CD14-positive monocyte (primary cell): ENCODE data around the gene VWF. TPM values are rescaled to one million over a fixed set of nuclear protein-coding genes. Genes with fewer than 3 reads are reported as not detected.

Experiments
- DNase-seq, 3 donors: peaks; one replicate each; pipeline ENCODE4 v3.0.0-alpha.2; 2011 to 2022
- H2AFZ ChIP-seq: 2 replicates; pipeline ENCODE4 v1.6.0; 2012; ENCODE audit warnings: mild to moderate bottlenecking, low read depth, low read length, inconsistent platforms; ENCODE audit not compliant: insufficient read depth, poor library complexity, severe bottlenecking
- H3K27ac ChIP-seq, 2 donors: 1 replicate in 1 of 2; 2 replicates in 1 of 2; pipeline ENCODE4 v1.5.1; 2012 to 2013; ENCODE audit warnings: low read length in 2 of 2, control low read depth in 1 of 2, inconsistent platforms in 1 of 2, low read depth in 1 of 2, mild to moderate bottlenecking in 1 of 2
- H3K27me3 ChIP-seq, 2 donors: one replicate each; pipeline versions ENCODE4 v1.6.0 to v1.6.1; 2011 to 2013; ENCODE audit warnings: low read length in 2 of 2; ENCODE audit not compliant: control insufficient read depth in 2 of 2, insufficient read depth in 2 of 2
- H3K36me3 ChIP-seq, 2 donors: replicated peaks in 1 of 2; 1 replicate in 1 of 2; 2 replicates in 1 of 2; pipeline versions ENCODE4 v1.5.1 to v1.6.1; 2012 to 2013; ENCODE audit warnings: low read length in 2 of 2, control low read depth in 1 of 2, inconsistent platforms in 1 of 2, mild to moderate bottlenecking in 1 of 2; ENCODE audit not compliant: insufficient read depth in 2 of 2, control insufficient read depth in 1 of 2
- H3K4me1 ChIP-seq, 2 donors: 1 replicate in 1 of 2; 2 replicates in 1 of 2; pipeline versions ENCODE4 v1.5.1 to v1.6.1; 2012 to 2013; ENCODE audit warnings: low read length in 2 of 2, control low read depth in 1 of 2, inconsistent platforms in 1 of 2, mild to moderate bottlenecking in 1 of 2, moderate library complexity in 1 of 2; ENCODE audit not compliant: insufficient read depth in 2 of 2, control insufficient read depth in 1 of 2
- H3K4me2 ChIP-seq: replicated peaks from 2 replicates; pipeline ENCODE3; 2012; ENCODE audit warnings: low read length, moderate library complexity, mild to moderate bottlenecking; ENCODE audit not compliant: poor library complexity, severe bottlenecking; ENCODE audit errors: extremely low read depth
- H3K4me3 ChIP-seq, 3 experiments: fragments of 200-600 bp in 1 of 3; sonication (generic) in 1 of 3; replicated peaks in 1 of 3; 1 replicate in 2 of 3; 2 replicates in 1 of 3; pipeline ENCODE4 v1.5.1; 2011 to 2013; ENCODE audit warnings: low read length in 3 of 3, mild to moderate bottlenecking in 3 of 3, control low read depth in 2 of 3, low read depth in 2 of 3, inconsistent platforms in 1 of 3, moderate library complexity in 1 of 3
- H3K79me2 ChIP-seq: 2 replicates; pipeline ENCODE4 v1.6.0; 2012; ENCODE audit warnings: mild to moderate bottlenecking, control low read depth, inconsistent platforms, low read length, moderate library complexity; ENCODE audit not compliant: insufficient read depth
- H3K9ac ChIP-seq: 2 replicates; pipeline ENCODE4 v1.6.0; 2017; ENCODE audit warnings: low read length, mild to moderate bottlenecking; ENCODE audit not compliant: insufficient read depth, poor library complexity, severe bottlenecking
- H3K9me3 ChIP-seq, 2 donors: replicated peaks in 1 of 2; 1 replicate in 1 of 2; 2 replicates in 1 of 2; pipeline versions ENCODE4 v1.5.1 to v1.6.1; 2012 to 2013; ENCODE audit warnings: low read length in 2 of 2, control low read depth in 1 of 2; ENCODE audit not compliant: control insufficient read depth in 1 of 2, insufficient read depth in 1 of 2
- H4K20me1 ChIP-seq: 2 replicates; pipeline ENCODE4 v1.6.0; 2012; ENCODE audit warnings: mild to moderate bottlenecking, low read length, control low read depth, moderate library complexity; ENCODE audit not compliant: insufficient read depth
- H3K27ac Mint-ChIP-seq, 7 donors: one replicate each; pipeline ENCODE4 v1.8.0; 2020; ENCODE audit warnings: mild to moderate bottlenecking in 7 of 7, mixed read lengths in 7 of 7, moderate library complexity in 6 of 7, inconsistent platforms in 2 of 7
- H3K27me3 Mint-ChIP-seq, 3 donors: one replicate each; pipeline ENCODE4 v1.8.0; 2021 to 2022; ENCODE audit warnings: low read depth in 3 of 3, mild to moderate bottlenecking in 3 of 3, mixed read lengths in 3 of 3, moderate library complexity in 3 of 3, inconsistent platforms in 1 of 3
- H3K36me3 Mint-ChIP-seq, 2 donors: one replicate each; pipeline ENCODE4 v1.8.0; 2020; ENCODE audit warnings: mixed read lengths in 2 of 2, inconsistent platforms in 1 of 2, mild to moderate bottlenecking in 1 of 2
- H3K4me1 Mint-ChIP-seq: one replicate; pipeline ENCODE4 v1.8.0; 2020; ENCODE audit warnings: mild to moderate bottlenecking, mixed read lengths
- H3K4me3 Mint-ChIP-seq, 2 donors: one replicate each; pipeline ENCODE4 v1.8.0; 2020; ENCODE audit warnings: mild to moderate bottlenecking in 2 of 2, mixed read lengths in 2 of 2, moderate library complexity in 1 of 2
- H3K9me3 Mint-ChIP-seq, 7 donors: one replicate each; pipeline ENCODE4 v1.8.0; 2020 to 2022; ENCODE audit warnings: mixed read lengths in 7 of 7, mild to moderate bottlenecking in 6 of 7, moderate library complexity in 6 of 7, inconsistent platforms in 2 of 7
- WGBS: methylation state at CpG from one replicate; pipeline ENCODE4 v1.1.5; 2013; ENCODE audit warnings: missing lambda C conversion rate; ENCODE audit not compliant: insufficient coverage; 5-methylcytosine and 5-hydroxymethylcytosine counted together
- intact Hi-C, 2 donors: fragments of 100-400 bp; cut with micrococcal nuclease; formaldehyde crosslinking; loops; one replicate each; pipeline versions ENCODE4 v1.15.0 to v1.15.1; 2023
- polyA plus RNA-seq, 3 donors: library from polyadenylated mRNA; depleted of rRNA in 1 of 3; unstranded in 2 of 3; stranded (reverse) in 1 of 3; fragments of 300-500 nt in 2 of 3; fragments of >200 nt in 1 of 3; fragmentation: Illumina TruSeq in 2 of 3; gene quantifications; 1 replicate in 2 of 3; 2 replicates in 1 of 3; pipeline ENCODE4 v1.2.3, GENCODE V29; 2012 to 2021
- TF ChIP-seq, protein P1 (sequence below): fragments of 200-600 bp; IDR thresholded peaks from one replicate; pipeline ENCODE4 v1.8.0; 2022; ENCODE audit warnings: antibody characterized with exemption, mild to moderate bottlenecking

The VWF gene
- polyA plus RNA-seq, 3 donors: 0.17 to 0.49 (median 0.48) TPM

DNA sequence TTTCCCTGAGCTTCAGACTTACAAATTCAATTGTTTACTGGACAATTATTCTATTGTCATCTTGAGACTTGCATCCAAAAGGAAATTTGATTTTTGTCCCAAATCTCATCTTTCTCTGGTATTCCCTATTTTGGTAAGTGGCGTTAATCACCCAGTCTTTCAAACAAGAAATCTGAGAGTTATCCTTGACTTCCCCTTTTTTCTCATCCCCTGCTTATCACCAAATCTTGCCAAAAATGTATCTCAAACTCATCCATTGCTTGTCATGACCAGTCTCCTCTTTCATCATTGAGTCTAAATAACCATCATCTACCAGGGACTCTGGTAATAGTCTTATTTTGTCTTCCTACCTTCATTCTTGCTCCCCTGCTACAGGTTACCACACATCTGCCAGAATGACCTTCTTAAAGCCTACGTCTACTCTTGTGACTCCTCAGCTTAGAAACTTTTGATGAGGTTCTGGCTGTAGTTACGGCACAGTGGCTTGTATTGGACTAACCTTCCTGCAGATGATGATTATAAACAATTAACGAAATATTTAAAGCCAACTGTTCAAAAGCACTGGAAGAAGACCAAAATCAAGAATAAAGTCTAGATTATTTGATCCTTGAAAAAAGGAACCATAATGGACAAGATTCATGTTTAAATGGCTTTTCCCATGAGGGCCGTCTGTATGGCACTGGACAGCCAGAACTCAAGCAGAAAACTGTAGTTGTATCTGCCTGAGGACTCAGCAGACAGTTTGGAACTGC lies 170.5 kb downstream of the VWF start:
- Mint-ChIP-seq H3K4me3 (no peak overlapping the region), H3K27me3 (peaks cover 5 to 11% (median 8%) of the 10 kb centered on the region in 3 donors)
- WGBS: 100% methylated on average over 3 of the region's 5 CpGs

GRCh38 chr12:5952031-5952430 lies 172.4 kb downstream of the VWF start:
- Mint-ChIP-seq H3K4me3 (no peak overlapping the region), H3K27ac (no peak overlapping the region), H3K36me3 (no peaks in the 10 kb centered on the region), H3K27me3 (peaks cover 13 to 18% (median 13%) of the 10 kb centered on the region in 3 donors), H3K9me3 (peaks cover 0 to 6% (median 3%) of the 10 kb centered on the region in 7 donors), H3K4me1 (no peaks in the 10 kb centered on the region)
- H3K4me2 ChIP-seq: no peak overlapping the region
- intact Hi-C loops: no loop called here
- H3K4me3 ChIP-seq: no peak overlapping the region
- no peaks in the 10 kb centered on the region for H3K79me2 ChIP-seq
- H3K36me3 ChIP-seq: no peaks in the 10 kb centered on the region
- no peak overlapping the region for H3K9ac ChIP-seq
- H3K27ac ChIP-seq: no peak overlapping the region
- H3K9me3 ChIP-seq: no peaks in the 10 kb centered on the region
- peaks cover 8 to 9% of the 10 kb centered on the region in 2 donors for H3K27me3 ChIP-seq
- no peaks in the 10 kb centered on the region for H4K20me1 ChIP-seq
- H3K4me1 ChIP-seq: no peaks in the 10 kb centered on the region
- no peak for DNase-seq
- no peak overlapping the region for H2AFZ ChIP-seq
- no CpG with 5 or more reads among the region's 3 CpGs for WGBS
- TF ChIP-seq, protein P1, sequence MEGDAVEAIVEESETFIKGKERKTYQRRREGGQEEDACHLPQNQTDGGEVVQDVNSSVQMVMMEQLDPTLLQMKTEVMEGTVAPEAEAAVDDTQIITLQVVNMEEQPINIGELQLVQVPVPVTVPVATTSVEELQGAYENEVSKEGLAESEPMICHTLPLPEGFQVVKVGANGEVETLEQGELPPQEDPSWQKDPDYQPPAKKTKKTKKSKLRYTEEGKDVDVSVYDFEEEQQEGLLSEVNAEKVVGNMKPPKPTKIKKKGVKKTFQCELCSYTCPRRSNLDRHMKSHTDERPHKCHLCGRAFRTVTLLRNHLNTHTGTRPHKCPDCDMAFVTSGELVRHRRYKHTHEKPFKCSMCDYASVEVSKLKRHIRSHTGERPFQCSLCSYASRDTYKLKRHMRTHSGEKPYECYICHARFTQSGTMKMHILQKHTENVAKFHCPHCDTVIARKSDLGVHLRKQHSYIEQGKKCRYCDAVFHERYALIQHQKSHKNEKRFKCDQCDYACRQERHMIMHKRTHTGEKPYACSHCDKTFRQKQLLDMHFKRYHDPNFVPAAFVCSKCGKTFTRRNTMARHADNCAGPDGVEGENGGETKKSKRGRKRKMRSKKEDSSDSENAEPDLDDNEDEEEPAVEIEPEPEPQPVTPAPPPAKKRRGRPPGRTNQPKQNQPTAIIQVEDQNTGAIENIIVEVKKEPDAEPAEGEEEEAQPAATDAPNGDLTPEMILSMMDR: no peak

More for the DNA sequence above, 170.5 kb downstream of the VWF start:
- no peak overlapping the region for H3K4me3 ChIP-seq
- H3K9me3 Mint-ChIP-seq: peaks cover 0 to 10% (median 3%) of the 10 kb centered on the region in 7 donors
- no peak overlapping the region for H3K9ac ChIP-seq
- DNase-seq: no peak
- H3K4me1 ChIP-seq: no peaks in the 10 kb centered on the region
- no peaks in the 10 kb centered on the region for H3K36me3 Mint-ChIP-seq
- H3K79me2 ChIP-seq: no peaks in the 10 kb centered on the region
- H3K4me2 ChIP-seq: no peak overlapping the region
- H3K27me3 ChIP-seq: peaks cover 2 to 4% of the 10 kb centered on the region in 2 donors
- H3K27ac Mint-ChIP-seq: no peak overlapping the region
- H3K4me1 Mint-ChIP-seq: no peaks in the 10 kb centered on the region
- H4K20me1 ChIP-seq: no peaks in the 10 kb centered on the region
- no peak overlapping the region for H3K27ac ChIP-seq
- H3K36me3 ChIP-seq: no peaks in the 10 kb centered on the region
- intact Hi-C loops: no loop called here
- H2AFZ ChIP-seq: no peak overlapping the region
- H3K9me3 ChIP-seq: no peaks in the 10 kb centered on the region
- TF ChIP-seq, protein P1: no peak
